ENCODE results near the gene ZC2HC1C. TPM values are rescaled to one million over a fixed set of nuclear protein-coding genes. Genes with fewer than 3 reads are reported as not detected.
"Not testable (repeated sequence)": the region's sequence is repeated elsewhere in the genome, so short reads cannot be mapped to it uniquely, and the experiment has no call there.

ZC2HC1C gene
- total RNA-seq, 1 donor from 2014 or later: 5.2 TPM

- intact Hi-C loops (cut with DNase I): no loop called here
- DNase-seq (ENCODE audit: low spot score): no peak
Observed at GRCh38 chr14:75053396-75054291, 15.8 kb upstream of the ZC2HC1C start.

- DNase-seq (ENCODE audit: low spot score): no peak
- intact Hi-C loops (cut with DNase I): no loop called here
Observed at GRCh38 chr14:75054421-75054820, 15.0 kb upstream of the ZC2HC1C start.

DNA sequence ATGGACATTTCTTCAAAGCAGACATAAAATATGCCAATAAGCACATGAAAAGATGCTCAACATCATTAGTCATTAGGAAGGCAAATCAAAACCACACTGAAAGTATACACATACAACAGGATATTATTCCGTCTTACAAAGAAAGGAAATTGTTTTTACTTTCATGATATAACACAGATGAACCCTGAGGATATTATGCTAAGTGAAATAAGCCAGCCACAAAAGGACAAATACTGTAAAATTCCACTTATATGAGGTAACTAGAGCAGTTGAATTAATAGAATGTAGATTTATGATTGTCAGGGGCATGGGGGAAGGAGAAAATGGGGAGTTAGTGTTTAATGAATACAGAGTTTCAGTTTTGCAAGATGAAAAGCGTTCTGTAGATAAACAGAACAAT lies 9.8 kb upstream of the ZC2HC1C start:
- DNase-seq (ENCODE audit: low spot score): no peak
- intact Hi-C loops (cut with DNase I): no loop called here

DNA sequence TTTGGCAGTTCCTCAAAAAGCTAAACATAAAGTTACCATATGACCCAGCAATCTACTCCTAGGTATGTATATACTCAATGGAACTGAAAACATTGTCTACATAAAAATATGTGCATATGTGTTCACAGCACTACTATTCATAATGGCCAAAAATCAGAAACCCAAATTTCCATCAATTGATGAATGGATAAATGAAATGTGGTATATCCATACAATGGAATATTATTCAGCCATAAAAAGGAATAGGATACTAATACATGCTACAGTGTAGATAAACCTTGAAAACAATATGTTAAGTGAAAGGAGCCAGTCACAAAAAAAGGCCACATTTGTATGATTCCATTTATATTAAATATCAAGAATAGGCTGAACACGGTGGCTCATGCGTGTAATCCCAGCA lies 9.0 kb upstream of the ZC2HC1C start:
- DNase-seq (ENCODE audit: low spot score): no peak
- intact Hi-C loops (cut with DNase I): no loop called here

DNA sequence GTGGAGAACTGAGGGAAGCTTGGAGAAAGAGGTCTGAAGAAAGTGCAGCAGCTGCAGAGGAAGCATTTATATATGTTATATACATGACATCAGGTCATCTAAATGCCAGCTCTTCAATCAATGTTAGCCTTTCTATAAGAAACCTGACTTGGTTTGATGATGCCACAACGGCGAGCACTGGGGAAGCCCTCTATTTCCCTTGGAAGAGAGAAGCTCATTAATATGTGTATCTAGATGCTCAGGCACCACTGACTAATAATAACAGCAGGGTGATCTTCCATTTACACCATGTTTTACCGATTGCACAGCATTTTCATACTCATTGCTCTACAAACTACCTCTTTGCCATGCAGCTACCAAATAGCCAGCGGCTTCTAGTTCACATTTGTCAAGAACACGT lies 6.4 kb upstream of the ZC2HC1C start:
- no peak for DNase-seq (ENCODE audit: low spot score)
- intact Hi-C loops (cut with DNase I): no loop called here

DNA sequence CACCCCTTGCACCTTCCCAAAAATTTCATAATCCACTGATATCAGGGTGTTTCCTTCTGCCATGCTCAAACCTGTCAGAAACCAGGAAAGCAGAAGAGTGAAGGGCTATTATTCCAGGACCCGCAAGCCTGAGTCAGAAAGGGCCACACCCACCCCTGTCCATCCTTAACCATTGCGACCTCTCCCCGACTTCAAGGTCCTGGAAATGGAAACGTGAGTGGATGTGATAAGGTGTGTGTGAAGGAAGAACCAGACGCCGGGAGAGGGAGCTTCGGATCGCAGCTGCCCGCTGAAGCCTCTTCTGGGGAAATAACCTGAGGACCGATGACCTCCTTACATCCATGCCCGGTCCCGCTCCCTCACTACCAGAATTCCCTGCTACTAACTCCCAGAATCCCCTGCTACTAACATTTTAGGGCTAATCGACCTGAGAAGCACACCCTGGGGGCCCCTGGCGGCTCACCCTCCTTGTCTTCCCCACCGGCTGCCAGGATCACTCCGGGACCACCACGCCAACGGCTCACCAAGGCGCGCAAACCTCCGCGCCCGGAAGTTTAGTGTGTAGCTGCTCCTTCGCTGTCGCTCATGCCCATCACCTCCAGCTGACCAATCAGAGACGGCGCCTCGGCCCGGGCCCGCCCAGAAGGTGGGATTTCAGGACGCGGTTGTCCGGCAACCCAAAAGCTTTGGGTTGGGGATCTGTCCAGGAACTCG lies 5.8 kb upstream of the ZC2HC1C start, which contains the start of gene ACYP1:
Gene ACYP1, minus strand, starts transcription at position 534 of the 714 bp plus-strand sequence. Its CDS starts 471 bp downstream, at position 63.
- intact Hi-C loops (cut with DNase I): no loop called here
- DNase-seq (ENCODE audit: low spot score): peak; percentile 97

GRCh38 chr14:75064205-75064567 lies 5.3 kb upstream of the ZC2HC1C start:
- DNase-seq (ENCODE audit: low spot score): no peak
- intact Hi-C loops (cut with DNase I): no loop called here

DNA sequence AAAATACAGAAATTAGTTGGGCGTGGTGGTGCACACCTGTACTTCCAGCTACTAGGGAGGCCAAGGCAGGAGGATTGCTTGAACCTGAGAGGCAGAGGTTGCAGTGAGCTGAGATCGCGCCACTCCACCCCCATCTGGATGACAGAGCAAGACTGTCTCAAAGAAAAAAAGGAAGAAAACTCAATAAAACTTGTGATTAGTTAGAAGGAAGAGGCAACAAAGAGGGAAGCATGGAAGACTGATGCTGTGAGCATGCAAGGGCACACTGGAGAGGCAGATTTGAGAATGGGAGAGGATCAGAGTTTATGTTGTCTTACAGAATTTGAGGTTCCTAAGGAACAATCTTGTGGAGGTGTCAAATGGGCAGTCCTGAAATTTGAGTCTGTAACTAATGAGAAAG lies 2.8 kb upstream of the ZC2HC1C start:
- DNase-seq (ENCODE audit: low spot score): no peak
- intact Hi-C loops (cut with DNase I): loop anchor here (5.0 kb wide), 1 partner anchor 64 kb away; the partner anchor contains the start of gene EIF2B2

DNA sequence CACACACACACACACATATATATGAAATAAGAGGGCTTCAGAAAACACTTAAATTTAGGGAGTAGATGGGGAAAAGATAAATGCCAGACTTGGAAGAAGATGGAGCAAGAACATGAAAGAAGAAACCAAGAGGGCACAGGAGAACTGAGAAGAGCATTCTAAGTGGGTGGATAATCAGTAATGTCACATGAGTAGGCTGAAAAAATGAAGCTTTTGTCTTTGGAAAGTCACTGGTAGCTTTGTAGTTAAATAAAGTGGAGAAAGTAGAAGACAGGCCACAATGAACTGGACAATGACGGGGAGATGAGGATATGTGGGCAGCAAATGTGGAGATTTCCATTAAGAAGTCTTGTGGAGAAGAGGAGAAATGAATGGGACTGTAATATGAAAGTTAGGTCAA lies 2.2 kb upstream of the ZC2HC1C start:
- intact Hi-C loops (cut with DNase I): loop anchor here (5.0 kb wide), 1 partner anchor 65 kb away; the partner anchor contains the start of gene EIF2B2
- DNase-seq (ENCODE audit: low spot score): no peak

DNA sequence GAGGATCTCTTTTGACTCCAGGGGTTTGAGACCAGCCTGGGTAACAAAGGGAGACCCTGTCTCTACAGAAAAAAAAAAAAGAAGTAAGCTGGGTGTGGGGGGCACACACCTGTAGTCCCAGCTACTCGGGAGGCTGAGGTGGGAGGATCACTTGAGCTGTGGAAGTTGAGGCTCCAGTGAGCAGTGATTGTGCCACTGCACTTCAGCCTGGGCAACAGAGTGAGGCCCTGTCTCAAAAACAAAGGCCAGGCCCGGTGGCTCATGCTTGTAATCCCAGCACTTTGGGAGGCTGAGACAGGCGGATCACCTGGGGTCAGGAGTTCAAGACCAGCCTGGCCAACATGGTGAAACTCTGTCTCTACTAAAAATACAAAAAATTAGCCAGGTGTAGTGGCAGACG lies 1.7 kb upstream of the ZC2HC1C start:
- not testable (repeated sequence) for DNase-seq (ENCODE audit: low spot score)
- intact Hi-C loops (cut with DNase I): loop anchor here (5.0 kb wide), 1 partner anchor 65 kb away; the partner anchor contains the start of gene EIF2B2

DNA sequence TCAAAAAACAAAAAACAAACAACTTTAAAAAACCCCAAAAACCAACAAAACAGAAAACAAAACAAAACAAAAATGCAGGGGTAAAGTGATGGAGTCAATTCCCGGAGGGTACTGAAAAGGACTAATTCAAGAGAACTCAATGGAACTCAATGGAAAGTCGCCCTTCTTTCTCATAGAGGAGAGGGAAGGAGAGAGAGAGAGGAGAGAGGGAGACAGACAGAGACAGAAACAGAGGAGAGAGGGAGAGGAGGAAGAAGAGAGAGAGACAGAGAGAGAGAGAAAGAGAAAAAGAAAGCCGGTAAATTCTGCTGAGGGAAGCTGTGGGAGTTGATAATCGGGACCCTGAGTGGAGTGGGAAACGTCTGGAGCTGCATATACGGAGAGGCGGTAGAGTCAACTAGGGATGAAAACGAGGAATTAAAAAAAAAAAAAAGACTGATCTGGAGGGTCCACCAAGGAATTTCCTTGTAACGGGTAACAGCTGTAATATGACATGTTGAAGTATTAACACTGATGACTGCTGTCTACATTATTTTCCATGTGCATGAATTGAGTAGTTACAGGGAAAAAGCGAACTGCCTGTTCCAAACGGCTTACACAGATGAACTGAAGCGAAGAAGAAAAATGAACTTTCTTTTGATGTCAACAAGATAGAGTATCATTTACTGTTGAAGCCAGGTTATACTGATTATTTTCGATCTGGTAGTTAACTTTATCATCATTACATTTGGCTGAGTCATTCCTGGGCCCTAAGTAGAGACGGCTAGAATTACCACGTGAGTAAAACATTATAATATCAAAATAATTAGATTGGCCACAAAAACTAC lies 934 bp upstream of the ZC2HC1C start:
- DNase-seq (ENCODE audit: low spot score): no peak
- intact Hi-C loops (cut with DNase I): loop anchor here (5.0 kb wide), 1 partner anchor 66 kb away; the partner anchor contains the start of gene EIF2B2

DNA sequence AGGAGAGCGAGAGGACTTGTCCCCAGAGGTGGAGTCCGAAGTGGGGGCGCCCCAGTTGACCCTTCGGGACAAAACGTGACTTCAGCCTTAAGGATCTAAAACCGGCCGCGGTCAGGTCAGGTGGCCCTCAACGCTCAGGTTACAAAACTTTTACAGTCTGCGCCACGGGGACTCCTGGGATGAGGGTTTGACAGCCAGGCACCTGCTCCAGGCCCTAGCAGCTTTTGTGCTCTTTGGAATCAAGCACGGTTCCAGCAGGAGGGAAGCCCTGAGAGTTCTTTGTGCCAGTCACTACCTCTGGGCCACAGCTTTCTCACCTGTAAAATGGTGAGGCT lies 337 bp downstream of the ZC2HC1C start:
- intact Hi-C loops (cut with DNase I): loop anchor here (5.0 kb wide), 2 partner anchors 67 to 147 kb away; partner anchors contain the start of genes EIF2B2 and RPS6KL1
- DNase-seq (ENCODE audit: low spot score): no peak

GRCh38 chr14:75070383-75070782 lies 942 bp downstream of the ZC2HC1C start:
- intact Hi-C loops (cut with DNase I): loop anchor here (5.0 kb wide), 1 partner anchor 148 kb away; the partner anchor contains the start of gene RPS6KL1
- no peak for DNase-seq (ENCODE audit: low spot score)

DNA sequence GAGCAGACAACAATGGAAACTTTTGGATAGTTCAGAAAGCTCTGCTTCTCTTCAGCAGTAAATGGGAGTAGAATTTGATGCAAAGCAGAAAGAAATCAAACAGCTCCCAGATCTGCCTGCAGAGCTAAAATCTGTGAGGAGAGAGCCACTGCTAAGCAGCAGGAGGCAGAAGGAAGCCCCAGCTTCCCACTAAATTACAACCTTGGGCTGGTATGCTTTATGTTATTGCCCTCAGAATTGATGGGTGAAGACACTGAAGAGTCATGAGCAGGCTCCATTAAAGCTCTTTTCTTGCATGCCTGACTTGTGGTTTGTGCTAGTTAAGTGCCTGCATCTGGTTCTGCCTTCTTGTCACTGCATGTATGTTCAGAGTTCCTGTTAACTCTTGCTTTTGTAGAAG lies 8.4 kb downstream of the ZC2HC1C start:
- intact Hi-C loops (cut with DNase I): no loop called here
- no peak for DNase-seq (ENCODE audit: low spot score)

- intact Hi-C loops (cut with DNase I): no loop called here
- no peak for DNase-seq (ENCODE audit: low spot score)
Observed at GRCh38 chr14:75079521-75079920, 10.1 kb downstream of the ZC2HC1C start.

DNA sequence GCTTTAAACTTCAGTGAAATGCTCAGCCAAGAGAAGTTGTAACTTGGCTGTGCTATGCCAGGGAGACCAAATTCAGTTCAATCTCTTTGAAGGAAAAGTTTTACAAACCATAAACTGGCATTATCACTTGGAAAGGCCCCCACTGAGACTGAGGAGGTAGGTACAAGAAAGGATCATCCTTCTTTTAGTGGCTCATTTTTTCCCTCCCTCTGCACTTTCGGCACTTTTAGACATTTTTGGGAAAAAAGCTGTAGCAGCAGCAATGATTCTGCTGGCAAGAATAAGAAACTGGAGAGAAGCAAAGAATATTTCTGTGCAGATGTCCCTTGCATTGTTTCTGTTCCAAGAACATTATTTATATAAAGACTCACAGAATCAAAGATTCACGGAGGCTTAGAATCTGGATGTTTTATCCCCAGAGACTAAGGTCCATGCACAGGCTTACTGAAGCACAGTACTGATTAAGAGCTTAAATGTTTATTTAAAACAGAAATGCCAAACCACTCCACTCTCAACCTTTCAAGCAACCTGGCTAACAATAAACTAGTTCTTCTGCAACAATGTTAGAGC lies 12.3 kb downstream of the ZC2HC1C start:
- intact Hi-C loops (cut with DNase I): no loop called here
- no peak for DNase-seq (ENCODE audit: low spot score)

DNA sequence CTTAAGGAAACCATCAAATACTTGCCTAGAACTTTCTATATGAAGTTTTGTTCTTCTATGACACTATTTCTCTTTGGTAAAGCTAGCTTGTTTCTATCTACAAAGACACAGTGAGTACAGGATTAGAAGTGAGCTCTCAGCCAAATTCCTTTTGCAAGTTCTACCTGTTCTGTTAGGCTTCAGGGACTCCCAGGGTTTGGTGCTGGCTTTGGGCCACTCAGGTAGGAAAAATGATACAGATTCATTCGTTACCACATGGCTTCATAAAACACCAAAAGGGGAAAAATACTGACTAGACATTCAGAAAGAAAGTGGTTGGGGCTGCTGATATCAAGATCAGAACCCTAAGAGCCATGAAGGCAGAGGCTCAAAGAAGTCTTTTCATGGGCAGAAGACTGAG lies 13.8 kb downstream of the ZC2HC1C start:
- DNase-seq (ENCODE audit: low spot score): no peak
- intact Hi-C loops (cut with DNase I): no loop called here

GRCh38 chr14:75084513-75084912 lies 15.1 kb downstream of the ZC2HC1C start:
- intact Hi-C loops (cut with DNase I): no loop called here
- DNase-seq (ENCODE audit: low spot score): no peak

DNA sequence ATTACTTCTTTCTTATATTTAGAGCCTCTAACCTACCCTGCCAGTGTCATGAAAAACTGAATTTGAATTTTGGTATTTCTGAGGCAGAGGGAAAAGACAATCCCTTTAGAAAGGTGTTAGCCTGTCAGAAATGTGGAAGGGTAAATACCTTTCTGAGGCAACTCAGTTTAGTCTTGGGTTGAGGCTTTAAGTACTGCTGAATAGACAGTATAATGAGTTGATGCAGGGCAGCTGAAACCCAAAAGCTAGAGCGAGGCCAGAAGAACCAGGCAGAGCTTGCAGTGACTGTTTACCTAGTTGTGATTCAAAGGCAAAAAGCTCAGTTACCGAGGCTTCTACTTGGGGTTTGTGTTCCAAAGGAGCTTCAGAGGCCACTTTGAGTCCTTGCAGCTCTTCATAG lies 18.7 kb downstream of the ZC2HC1C start:
- intact Hi-C loops (cut with DNase I): loop anchor here (2.0 kb wide), 2 partner anchors 173 to 227 kb away; no protein-coding TSS in a partner anchor
- DNase-seq (ENCODE audit: low spot score): no peak
